NCI-H345 (cell line): ENCODE results near the gene CTDSP2.
"Not testable (repeated sequence)": the region's sequence is repeated elsewhere in the genome, so short reads cannot be mapped to it uniquely, and the experiment has no call there.

ENCODE experiments used
- DNase-seq: peaks from one replicate; lab custom pipeline; 2025; lab: John Stamatoyannopoulos, UW

The CTDSP2 gene

GRCh38 chr12:57782608-57783465 lies 63.7 kb downstream of the CTDSP2 start, which contains the start of gene TSFM:
TSS of gene TSFM (plus strand) at chr12:57782787. CDS start at chr12:57782802, 15 bp downstream.
- DNase-seq = peak; percentile 95

- no peak for DNase-seq
Observed at GRCh38 chr12:57782243-57782607, 64.3 kb downstream of the CTDSP2 start.

GRCh38 chr12:57781801-57782200 lies 64.7 kb downstream of the CTDSP2 start:
- DNase-seq = no peak

GRCh38 chr12:57781244-57781643 lies 65.3 kb downstream of the CTDSP2 start:
- no peak for DNase-seq

- no peak for DNase-seq
Observed at GRCh38 chr12:57780284-57780897, 66.1 kb downstream of the CTDSP2 start.

- no peak for DNase-seq
Observed at GRCh38 chr12:57779736-57780135, 66.8 kb downstream of the CTDSP2 start.

- DNase-seq = no peak
Observed at GRCh38 chr12:57777911-57778310, 68.6 kb downstream of the CTDSP2 start.

GRCh38 chr12:57777367-57777766 lies 69.2 kb downstream of the CTDSP2 start:
- no peak for DNase-seq

- no peak for DNase-seq
Observed at GRCh38 chr12:57776247-57776587, 70.3 kb downstream of the CTDSP2 start.

GRCh38 chr12:57775563-57776246 lies 70.8 kb downstream of the CTDSP2 start:
- no peak for DNase-seq

GRCh38 chr12:57775044-57775443 lies 71.5 kb downstream of the CTDSP2 start:
- no peak for DNase-seq

GRCh38 chr12:57774634-57775033 lies 71.9 kb downstream of the CTDSP2 start:
- not testable (repeated sequence) for DNase-seq

GRCh38 chr12:57772429-57773322 lies 73.9 kb downstream of the CTDSP2 start, which contains the start of gene EEF1AKMT3:
TSS of gene EEF1AKMT3 (plus strand) at chr12:57772614. CDS start at chr12:57772725, 111 bp downstream.
- peak; percentile 45 for DNase-seq

- DNase-seq = peak; percentile 96
Observed at GRCh38 chr12:57771873-57772428, 74.6 kb downstream of the CTDSP2 start, which contains the start of gene METTL1. TSS of gene METTL1 (minus strand) at chr12:57772105. CDS start at chr12:57772083, 22 bp downstream.

- DNase-seq = peak; percentile 91
Observed at GRCh38 chr12:57771236-57771872, 75.2 kb downstream of the CTDSP2 start.

GRCh38 chr12:57770734-57771133 lies 75.8 kb downstream of the CTDSP2 start:
- no peak for DNase-seq
